ENCODE measurements around the gene SULT1B1.
A peak's percentile ranks its signal among the peaks of the same experiment; 100 is the strongest.

SULT1B1 gene

DNA sequence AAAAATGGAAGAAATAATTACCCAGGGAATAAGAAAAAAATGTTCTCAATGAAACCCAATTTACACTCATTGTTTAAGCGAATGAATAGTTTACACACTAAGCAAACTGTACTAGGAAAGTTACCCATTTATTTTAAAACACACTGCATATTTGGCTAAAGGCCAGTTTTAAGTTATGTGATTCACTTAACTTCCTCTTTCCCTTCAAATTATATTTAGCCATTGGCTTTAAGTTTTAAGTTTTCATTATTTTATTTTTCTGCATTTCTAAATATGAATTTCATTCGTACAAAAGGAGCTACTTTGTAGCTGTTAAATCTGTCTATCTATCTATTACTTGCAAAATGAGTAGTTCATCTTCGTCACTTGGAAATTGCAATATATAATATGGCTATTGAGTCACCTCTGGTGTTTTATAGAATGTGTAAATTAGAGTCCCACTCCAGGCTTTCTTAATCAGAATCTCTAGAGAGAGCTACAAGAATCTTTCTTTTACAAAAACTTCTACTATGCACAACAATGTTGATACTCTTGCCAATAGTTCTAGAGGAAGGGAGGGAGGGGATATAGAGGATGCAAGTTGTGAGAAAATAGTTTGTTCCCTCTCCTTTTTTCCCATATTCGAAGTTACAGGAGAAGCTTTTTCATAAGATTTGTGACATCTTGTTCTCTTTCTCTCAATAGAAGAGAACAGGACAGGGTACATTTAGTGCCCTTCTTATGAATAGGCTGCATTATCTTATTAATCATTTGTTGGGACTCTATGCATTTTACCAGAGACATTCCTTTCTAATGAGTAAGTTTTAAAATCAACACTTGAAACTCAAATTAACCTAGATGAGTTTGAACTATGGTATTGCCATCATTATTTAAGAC lies 41.8 kb downstream of the SULT1B1 start:
- TF ChIP-seq, protein P1, sequence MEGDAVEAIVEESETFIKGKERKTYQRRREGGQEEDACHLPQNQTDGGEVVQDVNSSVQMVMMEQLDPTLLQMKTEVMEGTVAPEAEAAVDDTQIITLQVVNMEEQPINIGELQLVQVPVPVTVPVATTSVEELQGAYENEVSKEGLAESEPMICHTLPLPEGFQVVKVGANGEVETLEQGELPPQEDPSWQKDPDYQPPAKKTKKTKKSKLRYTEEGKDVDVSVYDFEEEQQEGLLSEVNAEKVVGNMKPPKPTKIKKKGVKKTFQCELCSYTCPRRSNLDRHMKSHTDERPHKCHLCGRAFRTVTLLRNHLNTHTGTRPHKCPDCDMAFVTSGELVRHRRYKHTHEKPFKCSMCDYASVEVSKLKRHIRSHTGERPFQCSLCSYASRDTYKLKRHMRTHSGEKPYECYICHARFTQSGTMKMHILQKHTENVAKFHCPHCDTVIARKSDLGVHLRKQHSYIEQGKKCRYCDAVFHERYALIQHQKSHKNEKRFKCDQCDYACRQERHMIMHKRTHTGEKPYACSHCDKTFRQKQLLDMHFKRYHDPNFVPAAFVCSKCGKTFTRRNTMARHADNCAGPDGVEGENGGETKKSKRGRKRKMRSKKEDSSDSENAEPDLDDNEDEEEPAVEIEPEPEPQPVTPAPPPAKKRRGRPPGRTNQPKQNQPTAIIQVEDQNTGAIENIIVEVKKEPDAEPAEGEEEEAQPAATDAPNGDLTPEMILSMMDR (IDR thresholded peaks at IDR 0.05), result no peak
- Histone ChIP-seq H3K27ac (peak overlapping the region in 1 of 2 donors; percentile 14), H3K4me3 (no peak overlapping the region)
- DNase-seq (ENCODE audit: low spot score), result no peak

DNA sequence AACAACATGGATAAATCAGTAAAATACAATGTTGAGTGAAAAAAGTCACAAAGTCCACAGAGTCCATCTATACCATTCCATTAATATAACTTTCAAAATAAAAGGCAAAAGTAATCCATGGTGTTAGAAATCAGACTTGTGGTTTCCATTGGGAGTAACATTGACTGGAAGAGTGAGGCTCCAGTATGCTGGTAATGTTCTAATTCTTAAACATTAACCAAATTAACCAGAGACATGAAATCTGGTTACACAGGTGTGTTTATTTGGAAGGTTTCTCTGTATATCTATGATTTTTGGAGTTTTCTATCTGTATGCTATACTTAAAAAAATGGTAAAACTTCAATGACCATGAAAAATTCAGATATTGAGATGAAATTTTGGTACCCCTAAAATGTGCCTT lies 42.6 kb downstream of the SULT1B1 start:
- H3K27ac ChIP-seq, result no peak overlapping the region
- H3K4me3 ChIP-seq, result no peak overlapping the region
- DNase-seq (ENCODE audit: low spot score), result no peak
- TF ChIP-seq, protein P1 (IDR thresholded peaks at IDR 0.05), result no peak

DNA sequence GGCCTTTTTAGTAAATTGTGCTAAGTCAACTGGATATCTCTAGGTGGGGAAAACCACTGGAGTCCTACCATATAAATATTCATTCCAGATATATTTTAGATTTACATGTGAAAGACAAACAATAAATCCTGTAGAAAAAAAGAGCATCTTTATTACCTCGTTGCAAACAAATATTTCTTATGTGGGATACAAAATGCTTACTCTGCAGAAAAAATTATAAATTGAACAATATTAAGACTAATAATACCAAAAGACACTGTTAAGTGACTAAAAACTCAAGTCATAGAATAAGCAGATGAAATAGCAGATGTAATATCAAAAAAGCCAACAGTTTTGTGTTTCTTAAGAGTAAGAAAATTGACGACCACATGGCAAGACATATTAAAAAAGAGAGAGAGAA lies 43.8 kb downstream of the SULT1B1 start:
- no peak overlapping the region for H3K27ac ChIP-seq
- H3K4me3 ChIP-seq, result no peak overlapping the region
- no peak for DNase-seq (ENCODE audit: low spot score)
- TF ChIP-seq, protein P1 (IDR thresholded peaks at IDR 0.05), result no peak

DNA sequence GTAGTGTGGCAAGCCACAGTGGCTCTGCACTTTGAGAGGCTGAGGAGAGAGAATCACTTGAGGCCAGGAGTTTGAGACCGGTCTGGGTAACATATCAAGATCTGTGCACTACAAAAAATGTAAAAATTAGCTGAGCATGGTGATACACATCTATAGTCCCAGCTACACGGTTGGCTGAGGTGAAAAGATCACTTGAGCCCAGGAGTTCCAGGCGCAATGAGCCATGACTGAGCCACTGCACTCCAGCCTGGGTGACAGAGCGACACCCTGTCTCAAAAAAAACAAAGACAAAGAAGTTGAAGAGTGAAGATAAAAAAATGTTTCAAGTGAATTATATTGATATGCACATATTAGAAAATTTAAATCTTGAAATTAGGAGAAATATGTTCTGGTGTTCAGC lies 46.3 kb downstream of the SULT1B1 start:
- TF ChIP-seq, protein P1 (IDR thresholded peaks at IDR 0.05), result no peak
- no peak overlapping the region for H3K27ac ChIP-seq
- H3K4me3 ChIP-seq, result no peak overlapping the region
- DNase-seq (ENCODE audit: low spot score), result no peak

DNA sequence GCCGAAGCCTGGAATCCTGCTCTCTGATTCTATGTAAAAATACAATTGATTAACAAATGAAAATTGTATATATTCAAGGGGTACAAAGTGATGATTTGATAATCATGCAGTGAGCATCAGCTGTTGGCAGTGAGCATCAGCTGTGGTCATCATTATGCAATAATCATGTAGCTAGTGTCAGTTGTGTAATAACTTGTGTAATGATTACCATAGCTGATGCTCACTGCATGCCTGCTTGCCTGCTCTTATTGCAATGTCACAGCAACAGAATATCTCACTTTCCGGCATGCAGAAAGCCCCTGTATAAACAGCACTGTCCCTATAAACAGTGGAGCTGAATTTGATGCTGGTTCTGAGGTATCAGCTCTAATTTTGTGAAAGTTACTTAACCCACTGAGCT lies 46.8 kb downstream of the SULT1B1 start:
- no peak overlapping the region for H3K4me3 ChIP-seq
- TF ChIP-seq, protein P1 (IDR thresholded peaks at IDR 0.05), result no peak
- no peak for DNase-seq (ENCODE audit: low spot score)
- H3K27ac ChIP-seq, result no peak overlapping the region

DNA sequence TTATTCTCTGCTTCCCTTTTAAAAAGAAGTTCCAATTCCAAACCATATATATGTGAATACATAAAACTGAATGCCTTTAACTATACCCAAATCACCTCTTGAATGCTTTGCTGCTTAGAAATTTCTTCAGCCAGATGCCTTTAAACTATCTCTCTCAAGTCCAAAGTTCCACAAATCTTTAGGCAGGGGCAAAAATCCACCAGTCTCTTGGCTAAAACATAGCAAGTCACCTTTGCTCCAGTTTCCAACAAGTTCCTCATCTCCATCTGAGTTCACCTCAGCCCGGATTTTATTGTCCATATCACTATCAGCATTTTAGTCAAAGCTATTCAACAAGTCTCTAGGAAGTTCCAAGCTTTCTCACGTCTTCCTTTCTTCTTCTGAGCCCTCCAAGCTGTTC lies 49.8 kb downstream of the SULT1B1 start:
- no peak overlapping the region for H3K4me3 ChIP-seq
- DNase-seq (ENCODE audit: low spot score), result no peak
- no peak overlapping the region for H3K27ac ChIP-seq
- TF ChIP-seq, protein P1 (IDR thresholded peaks at IDR 0.05), result no peak

DNA sequence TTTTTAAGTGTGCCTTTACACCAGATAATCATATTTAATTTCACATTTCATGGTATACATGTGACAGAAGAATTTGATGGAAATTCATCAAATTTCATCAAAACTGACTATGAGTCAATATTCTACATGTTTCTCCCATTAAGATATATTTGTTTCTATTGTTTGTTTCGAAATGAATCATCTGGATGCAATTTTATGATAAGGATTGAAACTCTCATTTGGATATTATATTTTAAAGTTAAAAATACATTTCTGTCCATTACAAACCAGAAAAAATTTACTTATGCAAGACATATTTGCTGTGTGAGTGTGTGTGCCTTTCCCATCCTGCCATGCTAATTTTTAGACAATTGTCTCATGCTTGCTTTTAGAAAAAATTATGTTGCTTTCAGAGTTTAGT lies 52.2 kb downstream of the SULT1B1 start:
- no peak for DNase-seq (ENCODE audit: low spot score)
- Histone ChIP-seq H3K27ac (no peak overlapping the region), H3K4me3 (no peak overlapping the region)
- TF ChIP-seq, protein P1 (IDR thresholded peaks at IDR 0.05), result no peak

All from coronary artery (tissue), 2 donors.